HFF-Myc (cell line): ENCODE results near the gene TRABD2A.

Source experiments
- DNase-seq: peaks from one replicate; pipeline ENCODE4 v3.0.0-alpha.2; 2011; ENCODE audit warnings: low read depth; ENCODE audit errors: extremely low read depth
- H3K4me3 ChIP-seq: replicated peaks from 2 replicates; pipeline ENCODE4 v1.5.1; 2011; ENCODE audit warnings: low read depth, mild to moderate bottlenecking, control low read depth, low read length
- CTCF ChIP-seq: IDR thresholded peaks from 2 replicates; pipeline ENCODE4 v1.5.1; 2012; ENCODE audit warnings: mild to moderate bottlenecking, low read depth, low read length, control low read depth; ENCODE audit errors: missing control alignments

Gene TRABD2A

GRCh38 chr2:84807063-84807485 lies 73.8 kb downstream of the TRABD2A start:
- DNase-seq, result peak; percentile 95
- H3K4me3 ChIP-seq, result no peak overlapping the region; the same call in 1 of the 2 replicates
- TF ChIP-seq CTCF, result no peak

- peak; percentile 33 for DNase-seq
- no peak overlapping the region for H3K4me3 ChIP-seq
- no peak for TF ChIP-seq CTCF
Measured at GRCh38 chr2:84805250-84805958, 75.5 kb downstream of the TRABD2A start.

GRCh38 chr2:84801811-84802210 lies 79.1 kb downstream of the TRABD2A start:
- TF ChIP-seq CTCF, result no peak

GRCh38 chr2:84800194-84800805 lies 80.6 kb downstream of the TRABD2A start:
- H3K4me3 ChIP-seq, result no peak overlapping the region
- no peak for TF ChIP-seq CTCF
- no peak for DNase-seq

More at GRCh38 chr2:84801811-84802210, 79.1 kb downstream of the TRABD2A start:
- no peak overlapping the region for H3K4me3 ChIP-seq
- DNase-seq, result no peak

GRCh38 chr2:84799772-84800171 lies 81.1 kb downstream of the TRABD2A start:
- TF ChIP-seq CTCF, result no peak
- no peak for DNase-seq
- H3K4me3 ChIP-seq, result no peak overlapping the region

GRCh38 chr2:84797271-84797670 lies 83.6 kb downstream of the TRABD2A start:
- no peak overlapping the region for H3K4me3 ChIP-seq
- TF ChIP-seq CTCF, result no peak
- no peak for DNase-seq

- no peak overlapping the region for H3K4me3 ChIP-seq
- DNase-seq, result no peak
- TF ChIP-seq CTCF, result no peak
Measured at GRCh38 chr2:84796798-84797197, 84.1 kb downstream of the TRABD2A start.
